Brain microvascular endothelial cell (primary cell): ENCODE results near the gene GNAZ.

Source experiments
- DNase-seq: peaks from one replicate; pipeline ENCODE4 v3.0.0-alpha.2; 2020
- H3K27ac ChIP-seq: fragments of 250-450 bp; sonication (Bioruptor Pico); 2 replicates; pipeline ENCODE4 v1.5.1; 2020; ENCODE audit warnings: mild to moderate bottlenecking, moderate library complexity
- H3K27me3 ChIP-seq: fragments of 250-450 bp; sonication (Bioruptor Pico); replicated peaks from 2 replicates; pipeline ENCODE4 v1.5.1; 2020; ENCODE audit warnings: mild to moderate bottlenecking
- H3K36me3 ChIP-seq: fragments of 250-450 bp; sonication (Bioruptor Pico); replicated peaks from 2 replicates; pipeline ENCODE4 v1.5.1; 2020; ENCODE audit warnings: mild to moderate bottlenecking
- H3K4me3 ChIP-seq: 2 replicates; pipeline ENCODE4 v1.5.1; 2011; ENCODE audit warnings: low read depth, mild to moderate bottlenecking, control low read depth, low read length, moderate library complexity
- CTCF ChIP-seq: IDR thresholded peaks from 2 replicates; pipeline ENCODE4 v1.5.1; 2011; ENCODE audit warnings: low read depth, mild to moderate bottlenecking, moderate library complexity, low read length, control low read depth, inconsistent platforms; ENCODE audit errors: missing control alignments
- in situ Hi-C: cut with HindIII; loops from 2 replicates; pipeline ENCODE4 v1.10.0; 2017; ENCODE audit warnings: low sequenced_read_pairs, low pct_ligation_motif_present

GNAZ gene

GRCh38 chr22:23119494-23120414 is 49.4 kb downstream of the GNAZ start:
- in situ Hi-C loops: no loop called here
- no peak for TF ChIP-seq CTCF
- peak; percentile 2 for DNase-seq
- Histone ChIP-seq H3K27me3 (peaks cover 27% of the 10 kb centered on the region), H3K36me3 (no peaks in the 10 kb centered on the region), H3K27ac (no peak overlapping the region), H3K4me3 (no peak overlapping the region)

- Histone ChIP-seq H3K4me3 (no peak overlapping the region), H3K27me3 (peaks cover 23% of the 10 kb centered on the region), H3K27ac (no peak overlapping the region), H3K36me3 (no peaks in the 10 kb centered on the region)
- no peak for DNase-seq
- in situ Hi-C loops: no loop called here
- no peak for TF ChIP-seq CTCF
Measured at GRCh38 chr22:23120415-23120899, 50.1 kb downstream of the GNAZ start.

GRCh38 chr22:23121000-23121421 is 50.7 kb downstream of the GNAZ start:
- Histone ChIP-seq H3K36me3 (no peaks in the 10 kb centered on the region), H3K4me3 (no peak overlapping the region), H3K27me3 (peaks cover 27% of the 10 kb centered on the region), H3K27ac (no peak overlapping the region)
- in situ Hi-C loops: no loop called here
- TF ChIP-seq CTCF: no peak
- no peak for DNase-seq

GRCh38 chr22:23121424-23121823 is 51.1 kb downstream of the GNAZ start:
- in situ Hi-C loops: no loop called here

GRCh38 chr22:23122216-23122957 is 52.1 kb downstream of the GNAZ start:
- Histone ChIP-seq H3K4me3 (no peak overlapping the region), H3K36me3 (no peaks in the 10 kb centered on the region), H3K27ac (no peak overlapping the region), H3K27me3 (peaks cover 19% of the 10 kb centered on the region)
- no peak for DNase-seq
- in situ Hi-C loops: no loop called here
- TF ChIP-seq CTCF: no peak

More at GRCh38 chr22:23121424-23121823, 51.1 kb downstream of the GNAZ start:
- Histone ChIP-seq H3K27me3 (peaks cover 28% of the 10 kb centered on the region), H3K36me3 (no peaks in the 10 kb centered on the region), H3K27ac (no peak overlapping the region), H3K4me3 (no peak overlapping the region)
- no peak for TF ChIP-seq CTCF
- no peak for DNase-seq
